Neural cell (in vitro differentiated cells): ENCODE measurements around the gene PTH1R. TPM values are rescaled to one million over a fixed set of nuclear protein-coding genes. Genes with fewer than 3 reads are reported as not detected.

ENCODE experiments used
- H2AFZ ChIP-seq: fragments of 200-600, 300-800 bp; sonication (generic), shearing (Covaris generic); 2 replicates; pipeline ENCODE4 v1.6.0; 2014; ENCODE audit warnings: low read depth, mild to moderate bottlenecking, antibody characterized with exemption, low read length, moderate library complexity
- H3F3A ChIP-seq: fragments of 200-600 bp; shearing (Covaris generic); 2 replicates; pipeline ENCODE4 v1.6.1; 2016; ENCODE audit warnings: mild to moderate bottlenecking, moderate library complexity, mixed read lengths, antibody characterized with exemption, low read length; ENCODE audit not compliant: insufficient read depth, poor library complexity, severe bottlenecking
- H3K27ac ChIP-seq: fragments of 200-600, 300-800 bp; sonication (generic), shearing (Covaris generic); 2 replicates; pipeline ENCODE4 v1.5.1; 2014; ENCODE audit warnings: mild to moderate bottlenecking, low read length, moderate library complexity
- H3K27me3 ChIP-seq: fragments of 300-800, 200-600 bp; sonication (generic), shearing (Covaris generic); 2 replicates; pipeline ENCODE4 v1.6.0; 2014; ENCODE audit warnings: mild to moderate bottlenecking, low read depth, low read length, moderate library complexity; ENCODE audit not compliant: insufficient read depth
- H3K36me3 ChIP-seq: fragments of 300-800, 200-600 bp; sonication (generic), shearing (Covaris generic); 2 replicates; pipeline ENCODE4 v1.5.1; 2014; ENCODE audit warnings: mild to moderate bottlenecking, antibody characterized with exemption, low read length, moderate library complexity; ENCODE audit not compliant: insufficient read depth
- H3K4me2 ChIP-seq: fragments of 300-800, 200-600 bp; sonication (generic), shearing (Covaris generic); 2 replicates; pipeline ENCODE4 v1.6.0; 2014; ENCODE audit warnings: mild to moderate bottlenecking, low read length
- H3K4me3 ChIP-seq: fragments of 300-800, 200-600 bp; sonication (generic), shearing (Covaris generic); 2 replicates; pipeline ENCODE4 v1.5.1; 2014; ENCODE audit warnings: mild to moderate bottlenecking, low read length, moderate library complexity
- H3K79me2 ChIP-seq: fragments of 200-600 bp; shearing (Covaris generic); replicated peaks from 2 replicates; pipeline ENCODE4 v1.6.0; 2014; ENCODE audit warnings: mild to moderate bottlenecking, low read length, moderate library complexity; ENCODE audit not compliant: insufficient read depth
- H3K9ac ChIP-seq: fragments of 300-800, 200-600 bp; sonication (generic), shearing (Covaris generic); 2 replicates; pipeline ENCODE4 v1.6.1; 2016; ENCODE audit warnings: mild to moderate bottlenecking, low read length, mixed read lengths
- H3K9me2 ChIP-seq: fragments of 200-600 bp; shearing (Covaris generic); 2 replicates; pipeline ENCODE4 v1.6.1; 2016; ENCODE audit warnings: mild to moderate bottlenecking, low read length, mixed read lengths; ENCODE audit not compliant: insufficient read depth
- H3K9me3 ChIP-seq: fragments of 200-600, 300-800 bp; sonication (generic), shearing (Covaris generic); 2 replicates; pipeline ENCODE4 v1.6.1; 2016; ENCODE audit warnings: mild to moderate bottlenecking, mixed run types, low read length, moderate library complexity, mixed read lengths
- H4K20me1 ChIP-seq: fragments of 200-600 bp; shearing (Covaris generic); 2 replicates; pipeline ENCODE4 v1.6.1; 2016; ENCODE audit warnings: mild to moderate bottlenecking, mixed run types; ENCODE audit not compliant: insufficient read depth
- CTCF ChIP-seq: fragments of 450-650 bp; IDR thresholded peaks from 2 replicates; pipeline ENCODE4 v1.5.1; 2014; ENCODE audit warnings: antibody characterized with exemption, mild to moderate bottlenecking, moderate library complexity; ENCODE audit not compliant: poor library complexity, severe bottlenecking
- EP300 ChIP-seq: fragments of 450-650 bp; conservative IDR thresholded peaks from 2 replicates; pipeline ENCODE4 v1.6.1; 2014; ENCODE audit warnings: antibody characterized with exemption, mild to moderate bottlenecking, moderate library complexity; ENCODE audit not compliant: poor library complexity, severe bottlenecking
- EZH2 ChIP-seq: fragments of 200-600, 300-800 bp; shearing (Covaris generic), sonication (generic); IDR thresholded peaks from 2 replicates; pipeline ENCODE4 v1.6.1; 2014; ENCODE audit warnings: antibody characterized with exemption, low read length, borderline replicate concordance, mild to moderate bottlenecking; ENCODE audit not compliant: insufficient read depth, poor library complexity, severe bottlenecking
- MXI1 ChIP-seq: fragments of 450-650 bp; conservative IDR thresholded peaks from 2 replicates; pipeline ENCODE4 v1.6.1; 2014; ENCODE audit warnings: antibody characterized with exemption, mild to moderate bottlenecking; ENCODE audit not compliant: poor library complexity, severe bottlenecking
- POLR2AphosphoS5 ChIP-seq: IDR thresholded peaks from 2 replicates; pipeline ENCODE4 v1.6.1; 2012
- RAD21 ChIP-seq: fragments of 450-650 bp; conservative IDR thresholded peaks from 2 replicates; pipeline ENCODE4 v1.6.1; 2014; ENCODE audit warnings: antibody characterized with exemption, mild to moderate bottlenecking, moderate library complexity
- SMC3 ChIP-seq: fragments of 450-650 bp; conservative IDR thresholded peaks from 2 replicates; pipeline ENCODE4 v1.6.1; 2014; ENCODE audit warnings: antibody characterized with exemption, mild to moderate bottlenecking, moderate library complexity; ENCODE audit not compliant: poor library complexity
- TAF1 ChIP-seq: IDR thresholded peaks from 2 replicates; pipeline ENCODE4 v1.6.1; 2012; ENCODE audit warnings: low read depth
- polyA plus RNA-seq: library from polyadenylated mRNA; depleted of rRNA; stranded (reverse); fragments of >200 nt; gene quantifications from 2 replicates; pipeline ENCODE4 v1.2.3, GENCODE V29; 2014
- TF ChIP-seq, protein P1 (sequence below): IDR thresholded peaks from 2 replicates; pipeline ENCODE4 v1.6.1; 2012; ENCODE audit warnings: borderline replicate concordance

The PTH1R gene
- polyA plus RNA-seq, 1 donor from 2014 or later: not detected

DNA sequence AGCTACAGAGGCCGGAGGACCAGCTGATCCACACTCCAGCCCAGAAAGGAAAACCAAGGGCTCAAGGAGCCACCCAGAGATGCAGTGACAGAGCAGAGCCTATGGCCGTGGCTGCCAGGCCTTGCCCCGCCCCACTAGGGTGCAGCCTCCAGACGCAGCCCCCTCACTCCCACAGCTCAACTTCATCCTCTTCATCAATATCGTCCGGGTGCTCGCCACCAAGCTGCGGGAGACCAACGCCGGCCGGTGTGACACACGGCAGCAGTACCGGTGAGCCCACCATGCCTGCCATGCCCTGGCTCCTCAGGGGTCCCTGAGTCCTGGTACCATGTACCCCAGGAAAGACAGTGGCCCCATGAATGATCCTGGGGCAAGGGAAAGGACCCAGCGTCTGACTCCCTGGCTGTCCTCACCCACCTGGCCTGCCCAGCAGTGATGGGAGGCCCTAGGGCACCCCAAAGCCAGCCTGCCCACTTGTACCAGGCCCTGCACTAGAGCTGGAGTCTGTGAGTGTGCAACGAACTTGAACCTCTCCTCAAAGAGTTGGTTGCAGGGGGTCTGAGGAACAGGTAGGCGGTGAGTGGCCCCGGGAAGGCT lies 24.2 kb downstream of the PTH1R start:
- Histone ChIP-seq H3K9me2 (no peaks in the 10 kb centered on the region), H3K4me3 (no peak overlapping the region), H3F3A (no peaks in the 10 kb centered on the region), H3K27me3 (peaks cover 5% of the 10 kb centered on the region), H3K4me2 (no peak overlapping the region), H3K36me3 (no peaks in the 10 kb centered on the region), H4K20me1 (no peaks in the 10 kb centered on the region), H3K9me3 (no peaks in the 10 kb centered on the region), H3K9ac (no peak overlapping the region), H2AFZ (no peak overlapping the region), H3K27ac (no peak overlapping the region), H3K79me2 (no peaks in the 10 kb centered on the region)
- TF ChIP-seq TAF1 (no peak), CTCF (no peak), RAD21 (no peak), POLR2AphosphoS5 (no peak), SMC3 (no peak), EZH2 (no peak), MXI1 (no peak), EP300 (no peak)
- TF ChIP-seq, protein P1, sequence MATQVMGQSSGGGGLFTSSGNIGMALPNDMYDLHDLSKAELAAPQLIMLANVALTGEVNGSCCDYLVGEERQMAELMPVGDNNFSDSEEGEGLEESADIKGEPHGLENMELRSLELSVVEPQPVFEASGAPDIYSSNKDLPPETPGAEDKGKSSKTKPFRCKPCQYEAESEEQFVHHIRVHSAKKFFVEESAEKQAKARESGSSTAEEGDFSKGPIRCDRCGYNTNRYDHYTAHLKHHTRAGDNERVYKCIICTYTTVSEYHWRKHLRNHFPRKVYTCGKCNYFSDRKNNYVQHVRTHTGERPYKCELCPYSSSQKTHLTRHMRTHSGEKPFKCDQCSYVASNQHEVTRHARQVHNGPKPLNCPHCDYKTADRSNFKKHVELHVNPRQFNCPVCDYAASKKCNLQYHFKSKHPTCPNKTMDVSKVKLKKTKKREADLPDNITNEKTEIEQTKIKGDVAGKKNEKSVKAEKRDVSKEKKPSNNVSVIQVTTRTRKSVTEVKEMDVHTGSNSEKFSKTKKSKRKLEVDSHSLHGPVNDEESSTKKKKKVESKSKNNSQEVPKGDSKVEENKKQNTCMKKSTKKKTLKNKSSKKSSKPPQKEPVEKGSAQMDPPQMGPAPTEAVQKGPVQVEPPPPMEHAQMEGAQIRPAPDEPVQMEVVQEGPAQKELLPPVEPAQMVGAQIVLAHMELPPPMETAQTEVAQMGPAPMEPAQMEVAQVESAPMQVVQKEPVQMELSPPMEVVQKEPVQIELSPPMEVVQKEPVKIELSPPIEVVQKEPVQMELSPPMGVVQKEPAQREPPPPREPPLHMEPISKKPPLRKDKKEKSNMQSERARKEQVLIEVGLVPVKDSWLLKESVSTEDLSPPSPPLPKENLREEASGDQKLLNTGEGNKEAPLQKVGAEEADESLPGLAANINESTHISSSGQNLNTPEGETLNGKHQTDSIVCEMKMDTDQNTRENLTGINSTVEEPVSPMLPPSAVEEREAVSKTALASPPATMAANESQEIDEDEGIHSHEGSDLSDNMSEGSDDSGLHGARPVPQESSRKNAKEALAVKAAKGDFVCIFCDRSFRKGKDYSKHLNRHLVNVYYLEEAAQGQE: no peak

DNA sequence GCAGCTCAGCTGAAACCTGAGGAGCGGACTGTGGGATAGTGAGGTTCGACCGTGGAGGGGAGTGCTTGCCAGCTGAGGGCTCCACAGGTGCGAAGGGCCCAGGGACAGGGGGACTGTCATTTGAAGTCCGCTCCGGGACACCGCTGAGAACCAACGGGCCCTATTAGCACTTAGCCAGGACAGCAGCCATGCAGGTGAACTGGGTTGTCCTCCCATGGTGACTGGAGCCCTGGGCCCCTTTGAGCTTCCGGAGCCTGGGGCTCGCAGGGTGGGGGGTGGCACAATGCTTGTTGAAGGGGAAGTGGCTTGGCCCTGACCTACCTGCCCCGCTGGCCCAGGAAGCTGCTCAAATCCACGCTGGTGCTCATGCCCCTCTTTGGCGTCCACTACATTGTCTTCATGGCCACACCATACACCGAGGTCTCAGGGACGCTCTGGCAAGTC lies 24.7 kb downstream of the PTH1R start:
- TF ChIP-seq CTCF: no peak
- TF ChIP-seq, protein P1: no peak
- TF ChIP-seq POLR2AphosphoS5: no peak
- no peak for TF ChIP-seq MXI1
- TF ChIP-seq TAF1: no peak
- no peak for TF ChIP-seq EZH2
- no peak for TF ChIP-seq RAD21
- no peak for TF ChIP-seq SMC3
- no peak for TF ChIP-seq EP300
- H3K27me3 ChIP-seq: peaks cover 5% of the 10 kb centered on the region

More for the DNA sequence above, 24.7 kb downstream of the PTH1R start:
- no peaks in the 10 kb centered on the region for H3F3A ChIP-seq
- no peaks in the 10 kb centered on the region for H4K20me1 ChIP-seq
- no peak overlapping the region for H3K4me2 ChIP-seq
- H3K27ac ChIP-seq: no peak overlapping the region
- no peak overlapping the region for H3K4me3 ChIP-seq
- no peak overlapping the region for H3K9ac ChIP-seq
- H3K9me3 ChIP-seq: no peaks in the 10 kb centered on the region
- no peaks in the 10 kb centered on the region for H3K36me3 ChIP-seq
- H2AFZ ChIP-seq: no peak overlapping the region
- no peaks in the 10 kb centered on the region for H3K9me2 ChIP-seq
- H3K79me2 ChIP-seq: no peaks in the 10 kb centered on the region
